ENCODE measurements around the gene GRHL1.

DNA sequence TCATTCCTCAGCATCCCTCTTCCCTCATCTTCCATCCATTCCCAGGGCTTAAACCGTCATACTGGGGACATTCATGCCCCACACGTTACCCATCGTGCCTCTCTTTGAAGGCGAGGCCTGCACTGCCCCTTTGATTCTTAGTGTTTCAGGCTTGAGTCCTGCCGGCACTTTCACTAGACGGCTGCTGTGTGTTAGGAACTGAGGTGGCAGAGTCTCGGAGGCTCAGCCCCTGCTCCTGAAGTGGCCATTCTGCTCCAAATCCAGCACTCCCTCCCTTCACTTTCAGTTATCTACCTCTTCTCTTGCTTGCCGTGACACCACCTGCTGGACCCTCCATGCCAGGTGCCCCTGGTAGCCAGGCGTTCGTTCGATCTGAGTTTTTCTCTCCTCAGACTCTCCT is 43.0 kb downstream of the GRHL1 start:
- no peak for TF ChIP-seq JUNB (IDR thresholded peaks at IDR 0.05; ENCODE audit: unreplicated experiment)
- TF ChIP-seq, protein P1, sequence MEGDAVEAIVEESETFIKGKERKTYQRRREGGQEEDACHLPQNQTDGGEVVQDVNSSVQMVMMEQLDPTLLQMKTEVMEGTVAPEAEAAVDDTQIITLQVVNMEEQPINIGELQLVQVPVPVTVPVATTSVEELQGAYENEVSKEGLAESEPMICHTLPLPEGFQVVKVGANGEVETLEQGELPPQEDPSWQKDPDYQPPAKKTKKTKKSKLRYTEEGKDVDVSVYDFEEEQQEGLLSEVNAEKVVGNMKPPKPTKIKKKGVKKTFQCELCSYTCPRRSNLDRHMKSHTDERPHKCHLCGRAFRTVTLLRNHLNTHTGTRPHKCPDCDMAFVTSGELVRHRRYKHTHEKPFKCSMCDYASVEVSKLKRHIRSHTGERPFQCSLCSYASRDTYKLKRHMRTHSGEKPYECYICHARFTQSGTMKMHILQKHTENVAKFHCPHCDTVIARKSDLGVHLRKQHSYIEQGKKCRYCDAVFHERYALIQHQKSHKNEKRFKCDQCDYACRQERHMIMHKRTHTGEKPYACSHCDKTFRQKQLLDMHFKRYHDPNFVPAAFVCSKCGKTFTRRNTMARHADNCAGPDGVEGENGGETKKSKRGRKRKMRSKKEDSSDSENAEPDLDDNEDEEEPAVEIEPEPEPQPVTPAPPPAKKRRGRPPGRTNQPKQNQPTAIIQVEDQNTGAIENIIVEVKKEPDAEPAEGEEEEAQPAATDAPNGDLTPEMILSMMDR (conservative IDR thresholded peaks at IDR 0.05; ENCODE audit: low read depth in 2 of 2), result no peak
- TF ChIP-seq EZH2phosphoT487 (IDR thresholded peaks at IDR 0.05; ENCODE audit: unreplicated experiment), result no peak
- TF ChIP-seq, protein P2, sequence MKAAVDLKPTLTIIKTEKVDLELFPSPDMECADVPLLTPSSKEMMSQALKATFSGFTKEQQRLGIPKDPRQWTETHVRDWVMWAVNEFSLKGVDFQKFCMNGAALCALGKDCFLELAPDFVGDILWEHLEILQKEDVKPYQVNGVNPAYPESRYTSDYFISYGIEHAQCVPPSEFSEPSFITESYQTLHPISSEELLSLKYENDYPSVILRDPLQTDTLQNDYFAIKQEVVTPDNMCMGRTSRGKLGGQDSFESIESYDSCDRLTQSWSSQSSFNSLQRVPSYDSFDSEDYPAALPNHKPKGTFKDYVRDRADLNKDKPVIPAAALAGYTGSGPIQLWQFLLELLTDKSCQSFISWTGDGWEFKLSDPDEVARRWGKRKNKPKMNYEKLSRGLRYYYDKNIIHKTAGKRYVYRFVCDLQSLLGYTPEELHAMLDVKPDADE (IDR thresholded peaks at IDR 0.05), result no peak
- no peak for TF ChIP-seq POLR2AphosphoS5 (IDR thresholded peaks at IDR 0.05; ENCODE audit: low read depth)
- TF ChIP-seq, protein P3, sequence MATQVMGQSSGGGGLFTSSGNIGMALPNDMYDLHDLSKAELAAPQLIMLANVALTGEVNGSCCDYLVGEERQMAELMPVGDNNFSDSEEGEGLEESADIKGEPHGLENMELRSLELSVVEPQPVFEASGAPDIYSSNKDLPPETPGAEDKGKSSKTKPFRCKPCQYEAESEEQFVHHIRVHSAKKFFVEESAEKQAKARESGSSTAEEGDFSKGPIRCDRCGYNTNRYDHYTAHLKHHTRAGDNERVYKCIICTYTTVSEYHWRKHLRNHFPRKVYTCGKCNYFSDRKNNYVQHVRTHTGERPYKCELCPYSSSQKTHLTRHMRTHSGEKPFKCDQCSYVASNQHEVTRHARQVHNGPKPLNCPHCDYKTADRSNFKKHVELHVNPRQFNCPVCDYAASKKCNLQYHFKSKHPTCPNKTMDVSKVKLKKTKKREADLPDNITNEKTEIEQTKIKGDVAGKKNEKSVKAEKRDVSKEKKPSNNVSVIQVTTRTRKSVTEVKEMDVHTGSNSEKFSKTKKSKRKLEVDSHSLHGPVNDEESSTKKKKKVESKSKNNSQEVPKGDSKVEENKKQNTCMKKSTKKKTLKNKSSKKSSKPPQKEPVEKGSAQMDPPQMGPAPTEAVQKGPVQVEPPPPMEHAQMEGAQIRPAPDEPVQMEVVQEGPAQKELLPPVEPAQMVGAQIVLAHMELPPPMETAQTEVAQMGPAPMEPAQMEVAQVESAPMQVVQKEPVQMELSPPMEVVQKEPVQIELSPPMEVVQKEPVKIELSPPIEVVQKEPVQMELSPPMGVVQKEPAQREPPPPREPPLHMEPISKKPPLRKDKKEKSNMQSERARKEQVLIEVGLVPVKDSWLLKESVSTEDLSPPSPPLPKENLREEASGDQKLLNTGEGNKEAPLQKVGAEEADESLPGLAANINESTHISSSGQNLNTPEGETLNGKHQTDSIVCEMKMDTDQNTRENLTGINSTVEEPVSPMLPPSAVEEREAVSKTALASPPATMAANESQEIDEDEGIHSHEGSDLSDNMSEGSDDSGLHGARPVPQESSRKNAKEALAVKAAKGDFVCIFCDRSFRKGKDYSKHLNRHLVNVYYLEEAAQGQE (IDR thresholded peaks at IDR 0.05; ENCODE audit: unreplicated experiment), result no peak
- no peak for TF ChIP-seq ZNF114 (CRISPR knock-in tag; IDR thresholded peaks at IDR 0.05)
- TF ChIP-seq EZH2 (IDR thresholded peaks at IDR 0.05; ENCODE audit: low read depth, unreplicated experiment), result no peak
- TF ChIP-seq ZNF331 (CRISPR knock-in tag; IDR thresholded peaks at IDR 0.05; ENCODE audit: low read depth), result no peak
- no peak for TF ChIP-seq CREB1 (CRISPR knock-in tag; IDR thresholded peaks at IDR 0.05; ENCODE audit: low read depth)
